Stimulated activated effector memory CD8-positive, alpha-beta T cell treated with anti-CD3 and anti-CD28 coated beads, Interleukin-12 subunit alpha, Interleukin-12 subunit beta, amount 100 ng/mL, for 72 hours (primary cell): Measurements from ENCODE around the gene LBX2.

Source experiments
- ATAC-seq: fragments of 150-1000 bp; cut with Tn5 transposase; 2 replicates; pipeline ENCODE4 v1.10.0; 2021
- DNase-seq, 2 donors: peaks; one replicate each; pipeline ENCODE4 v3.0.0; 2021 to 2022; ENCODE audit warnings: low spot score in 2 of 2
- H3K27ac Mint-ChIP-seq: one replicate; pipeline ENCODE4 v1.8.0; 2022; ENCODE audit warnings: mild to moderate bottlenecking, mixed read lengths
- H3K36me3 Mint-ChIP-seq: one replicate; pipeline ENCODE4 v1.8.0; 2022; ENCODE audit warnings: mild to moderate bottlenecking, mixed read lengths
- H3K4me1 Mint-ChIP-seq: one replicate; pipeline ENCODE4 v1.8.0; 2022; ENCODE audit warnings: mixed read lengths
- H3K4me3 Mint-ChIP-seq: one replicate; pipeline ENCODE4 v1.8.0; 2022; ENCODE audit warnings: mild to moderate bottlenecking, mixed read lengths
- H3K9me3 Mint-ChIP-seq: one replicate; pipeline ENCODE4 v1.8.0; 2022; ENCODE audit warnings: mixed read lengths

LBX2 gene

GRCh38 chr2:74499267-74499939 lies at the start of gene LBX2:
Gene LBX2 (minus strand): TSS chr2:74499603. CDS start chr2:74499537, 66 bp downstream.
- H3K27ac Mint-ChIP-seq: peak within 1 kb of the TSS; percentile 88
- ATAC-seq: peak; percentile 35
- DNase-seq: no peak
- H3K4me1 Mint-ChIP-seq: peaks cover 49% of the 10 kb centered on the region
- no peaks in the 10 kb centered on the region for H3K9me3 Mint-ChIP-seq
- peaks cover 23% of the 10 kb centered on the region for H3K36me3 Mint-ChIP-seq
- peak within 1 kb of the TSS; percentile 86 for H3K4me3 Mint-ChIP-seq

- Mint-ChIP-seq H3K4me1 (peaks cover 23% of the 10 kb centered on the region), H3K4me3 (peak overlapping the region; percentile 65), H3K36me3 (peaks cover under 1% of the 10 kb centered on the region), H3K27ac (no peak overlapping the region), H3K9me3 (no peaks in the 10 kb centered on the region)
- ATAC-seq: no peak
- no peak for DNase-seq
These were observed 49.0 kb upstream of the LBX2 start for GRCh38 chr2:74548285-74548899.

- no peak for ATAC-seq
- Mint-ChIP-seq H3K4me1 (peaks cover 13% of the 10 kb centered on the region), H3K9me3 (no peaks in the 10 kb centered on the region), H3K4me3 (no peak overlapping the region), H3K36me3 (no peaks in the 10 kb centered on the region), H3K27ac (peak overlapping the region; percentile 8)
- no peak for DNase-seq
These were observed 46.6 kb upstream of the LBX2 start for GRCh38 chr2:74546004-74546403.

GRCh38 chr2:74544634-74545033 lies 45.2 kb upstream of the LBX2 start:
- no peak overlapping the region for H3K27ac Mint-ChIP-seq
- H3K4me1 Mint-ChIP-seq: peaks cover 8% of the 10 kb centered on the region
- no peak overlapping the region for H3K4me3 Mint-ChIP-seq
- ATAC-seq (no peak), DNase-seq (no peak)
- no peaks in the 10 kb centered on the region for H3K9me3 Mint-ChIP-seq
- no peaks in the 10 kb centered on the region for H3K36me3 Mint-ChIP-seq

GRCh38 chr2:74542978-74543377 lies 43.6 kb upstream of the LBX2 start:
- DNase-seq (no peak), ATAC-seq (no peak)
- peaks cover under 1% of the 10 kb centered on the region for H3K4me1 Mint-ChIP-seq
- H3K27ac Mint-ChIP-seq: no peak overlapping the region
- H3K9me3 Mint-ChIP-seq: no peaks in the 10 kb centered on the region
- H3K36me3 Mint-ChIP-seq: no peaks in the 10 kb centered on the region
- H3K4me3 Mint-ChIP-seq: no peak overlapping the region

GRCh38 chr2:74540291-74540690 lies 40.9 kb upstream of the LBX2 start:
- Mint-ChIP-seq H3K9me3 (no peaks in the 10 kb centered on the region), H3K4me1 (no peaks in the 10 kb centered on the region), H3K27ac (no peak overlapping the region), H3K36me3 (no peaks in the 10 kb centered on the region), H3K4me3 (no peak overlapping the region)
- no peak for ATAC-seq
- DNase-seq: no peak

GRCh38 chr2:74538881-74539339 lies 39.5 kb upstream of the LBX2 start:
- H3K4me3 Mint-ChIP-seq: no peak overlapping the region
- no peak overlapping the region for H3K27ac Mint-ChIP-seq
- H3K36me3 Mint-ChIP-seq: no peaks in the 10 kb centered on the region

GRCh38 chr2:74537140-74537539 lies 37.7 kb upstream of the LBX2 start:
- Mint-ChIP-seq H3K27ac (no peak overlapping the region), H3K9me3 (no peaks in the 10 kb centered on the region), H3K4me3 (no peak overlapping the region), H3K36me3 (peaks cover 18% of the 10 kb centered on the region), H3K4me1 (peaks cover 4% of the 10 kb centered on the region)
- DNase-seq (no peak), ATAC-seq (no peak)

More at GRCh38 chr2:74538881-74539339, 39.5 kb upstream of the LBX2 start:
- no peak for ATAC-seq
- no peaks in the 10 kb centered on the region for H3K9me3 Mint-ChIP-seq
- no peak for DNase-seq
- no peaks in the 10 kb centered on the region for H3K4me1 Mint-ChIP-seq

- no peak overlapping the region for H3K4me3 Mint-ChIP-seq
- H3K4me1 Mint-ChIP-seq: peaks cover 12% of the 10 kb centered on the region
- H3K9me3 Mint-ChIP-seq: no peaks in the 10 kb centered on the region
- ATAC-seq: no peak
- DNase-seq: no peak
- H3K27ac Mint-ChIP-seq: no peak overlapping the region
- H3K36me3 Mint-ChIP-seq: peaks cover 25% of the 10 kb centered on the region
These were observed 37.0 kb upstream of the LBX2 start for GRCh38 chr2:74536166-74536950.

- Mint-ChIP-seq H3K27ac (no peak overlapping the region), H3K4me1 (peaks cover 20% of the 10 kb centered on the region), H3K9me3 (no peaks in the 10 kb centered on the region), H3K36me3 (peaks cover 34% of the 10 kb centered on the region), H3K4me3 (no peak overlapping the region)
- no peak for DNase-seq
- no peak for ATAC-seq
These were observed 36.1 kb upstream of the LBX2 start for GRCh38 chr2:74535440-74535965.

GRCh38 chr2:74534411-74534810 lies 35.0 kb upstream of the LBX2 start:
- no peak for DNase-seq
- no peak for ATAC-seq
- Mint-ChIP-seq H3K36me3 (peaks cover 42% of the 10 kb centered on the region), H3K4me1 (peaks cover 20% of the 10 kb centered on the region), H3K9me3 (no peaks in the 10 kb centered on the region), H3K4me3 (no peak overlapping the region), H3K27ac (no peak overlapping the region)

GRCh38 chr2:74533464-74533863 lies 34.1 kb upstream of the LBX2 start:
- Mint-ChIP-seq H3K9me3 (no peaks in the 10 kb centered on the region), H3K4me3 (no peak overlapping the region), H3K27ac (no peak overlapping the region), H3K36me3 (peaks cover 51% of the 10 kb centered on the region), H3K4me1 (peaks cover 26% of the 10 kb centered on the region)
- no peak for ATAC-seq
- no peak for DNase-seq

- DNase-seq (no peak), ATAC-seq (no peak)
- Mint-ChIP-seq H3K4me1 (peaks cover 38% of the 10 kb centered on the region), H3K27ac (peak overlapping the region; percentile 32), H3K4me3 (peak overlapping the region; percentile 98), H3K9me3 (no peaks in the 10 kb centered on the region), H3K36me3 (peaks cover 64% of the 10 kb centered on the region)
These were observed 32.8 kb upstream of the LBX2 start for GRCh38 chr2:74532222-74532621.

- H3K4me1 Mint-ChIP-seq: peaks cover 42% of the 10 kb centered on the region
- H3K27ac Mint-ChIP-seq: peak overlapping the region; percentile 96
- ATAC-seq: no peak
- DNase-seq: no peak
- H3K4me3 Mint-ChIP-seq: peak overlapping the region; percentile 98
- H3K9me3 Mint-ChIP-seq: no peaks in the 10 kb centered on the region
- peaks cover 69% of the 10 kb centered on the region for H3K36me3 Mint-ChIP-seq
These were observed 32.3 kb upstream of the LBX2 start for GRCh38 chr2:74531666-74532065.
